Osteocyte (in vitro differentiated cells): ENCODE data around the gene LMNA. TPM values are rescaled to one million over a fixed set of nuclear protein-coding genes. Genes with fewer than 3 reads are reported as not detected.
"Not testable (repeated sequence)": the region's sequence is repeated elsewhere in the genome, so short reads cannot be mapped to it uniquely, and the experiment has no call there.

ENCODE experiments used
- DNase-seq: peaks from one replicate; pipeline ENCODE4 v3.0.0; 2021; ENCODE audit warnings: mixed read lengths; ENCODE audit not compliant: unreplicated experiment; ENCODE audit errors: extremely low spot score
- H3K27ac Mint-ChIP-seq: one replicate; pipeline ENCODE4 v1.8.0; 2021; ENCODE audit warnings: mild to moderate bottlenecking, mixed read lengths; ENCODE audit not compliant: unreplicated experiment
- H3K27me3 Mint-ChIP-seq: one replicate; pipeline ENCODE4 v1.8.0; 2021; ENCODE audit warnings: mixed read lengths; ENCODE audit not compliant: unreplicated experiment
- H3K36me3 Mint-ChIP-seq: one replicate; pipeline ENCODE4 v1.8.0; 2021; ENCODE audit warnings: mixed read lengths; ENCODE audit not compliant: unreplicated experiment
- H3K4me1 Mint-ChIP-seq: one replicate; pipeline ENCODE4 v1.8.0; 2021; ENCODE audit warnings: mixed read lengths; ENCODE audit not compliant: unreplicated experiment
- H3K4me3 Mint-ChIP-seq: one replicate; pipeline ENCODE4 v1.8.0; 2021; ENCODE audit warnings: mild to moderate bottlenecking, moderate library complexity, mixed read lengths; ENCODE audit not compliant: unreplicated experiment
- H3K9me3 Mint-ChIP-seq: one replicate; pipeline ENCODE4 v1.8.0; 2021; ENCODE audit warnings: mixed read lengths; ENCODE audit not compliant: unreplicated experiment
- CTCF ChIP-seq: fragments of 200-600 bp; sonication (generic); IDR thresholded peaks from 2 replicates; pipeline ENCODE4 v1.5.0; 2021; ENCODE audit warnings: antibody characterized with exemption, mild to moderate bottlenecking, moderate library complexity
- total RNA-seq: library from RNA; stranded (reverse); gene quantifications from 2 replicates; pipeline ENCODE4 v1.2.1, GENCODE V29; 2021

The LMNA gene
- total RNA-seq, 1 donor from 2014 or later = 792 TPM

GRCh38 chr1:156113282-156113950, 1.1 kb upstream of the LMNA start:
- peak overlapping the region; percentile 99 for H3K27ac Mint-ChIP-seq

GRCh38 chr1:156114919-156115513, 505 bp downstream of the LMNA start:
- H3K9me3 Mint-ChIP-seq = no peaks in the 10 kb centered on the region
- H3K27me3 Mint-ChIP-seq = no peaks in the 10 kb centered on the region
- TF ChIP-seq CTCF = no peak
- peak overlapping the region; percentile 92 for H3K4me3 Mint-ChIP-seq
- no peak for DNase-seq
- H3K4me1 Mint-ChIP-seq = peaks cover 61% of the 10 kb centered on the region
- H3K36me3 Mint-ChIP-seq = peaks cover 7% of the 10 kb centered on the region
- H3K27ac Mint-ChIP-seq = peak overlapping the region; percentile 99

More at GRCh38 chr1:156113282-156113950, 1.1 kb upstream of the LMNA start:
- no peak for DNase-seq
- peaks cover 56% of the 10 kb centered on the region for H3K4me1 Mint-ChIP-seq
- no peaks in the 10 kb centered on the region for H3K9me3 Mint-ChIP-seq
- H3K36me3 Mint-ChIP-seq = peaks cover 5% of the 10 kb centered on the region
- H3K4me3 Mint-ChIP-seq = peak overlapping the region; percentile 92
- no peak for TF ChIP-seq CTCF
- no peaks in the 10 kb centered on the region for H3K27me3 Mint-ChIP-seq

- H3K4me3 Mint-ChIP-seq = peak overlapping the region; percentile 92
- no peak for TF ChIP-seq CTCF
- no peak for DNase-seq
- H3K27ac Mint-ChIP-seq = peak overlapping the region; percentile 99
- no peaks in the 10 kb centered on the region for H3K9me3 Mint-ChIP-seq
- no peaks in the 10 kb centered on the region for H3K27me3 Mint-ChIP-seq
- peaks cover 10% of the 10 kb centered on the region for H3K36me3 Mint-ChIP-seq
- peaks cover 67% of the 10 kb centered on the region for H3K4me1 Mint-ChIP-seq
Measured at GRCh38 chr1:156115514-156116374, 1.2 kb downstream of the LMNA start.

- H3K36me3 Mint-ChIP-seq = peaks cover 10% of the 10 kb centered on the region
- DNase-seq, H3K9me3 Mint-ChIP-seq, H3K27me3 Mint-ChIP-seq: not testable (repeated sequence)
- H3K4me1 Mint-ChIP-seq = peaks cover 72% of the 10 kb centered on the region
- H3K4me3 Mint-ChIP-seq = peak overlapping the region; percentile 92
- H3K27ac Mint-ChIP-seq = peak overlapping the region; percentile 99
Measured at GRCh38 chr1:156116731-156117130, 2.2 kb downstream of the LMNA start.

- Mint-ChIP-seq H3K27me3 (no peaks in the 10 kb centered on the region), H3K4me1 (peaks cover 71% of the 10 kb centered on the region), H3K9me3 (no peaks in the 10 kb centered on the region), H3K27ac (peak overlapping the region; percentile 99), H3K36me3 (peaks cover 10% of the 10 kb centered on the region), H3K4me3 (peak overlapping the region; percentile 92)
- no peak for DNase-seq
- no peak for TF ChIP-seq CTCF
Measured at GRCh38 chr1:156117414-156118176, 3.1 kb downstream of the LMNA start.
